HEK293 (cell line): ENCODE measurements around the gene CEP89.
"Not testable (repeated sequence)": the region's sequence is repeated elsewhere in the genome, so short reads cannot be mapped to it uniquely, and the experiment has no call there.

ENCODE experiments used
- CTCF ChIA-PET: fragments of 350-600 bp; formaldehyde crosslinking; extraction: SDS; loops from one replicate; lab custom pipeline; 2021; ENCODE audit warnings: antibody characterized with exemption; lab: Yijun Ruan, JAX
- POLR2A ChIA-PET: fragments of 300-600 bp; formaldehyde crosslinking; extraction: SDS; loops from one replicate; lab custom pipeline; 2020; ENCODE audit warnings: antibody characterized with exemption, inconsistent platforms; lab: Yijun Ruan, JAX
- H3K27ac ChIP-seq: fragments of 200-500 bp; sonication (Bioruptor generic); 2 replicates; pipeline ENCODE4 v1.5.1; 2014; ENCODE audit warnings: low read depth, low read length, control low read depth, inconsistent platforms; ENCODE audit errors: extremely low read depth
- H3K36me3 ChIP-seq, 2 experiments: fragments of 200-500 bp in 1 of 2; sonication (Bioruptor generic) in 1 of 2; 1 replicate in 1 of 2; 2 replicates in 1 of 2; pipeline ENCODE4 v1.5.1; 2014 to 2017; ENCODE audit warnings: inconsistent platforms in 2 of 2, low read length in 2 of 2; ENCODE audit not compliant: control insufficient read depth in 2 of 2, insufficient read depth in 1 of 2
- H3K4me1 ChIP-seq: fragments of 200-500 bp; sonication (Bioruptor generic); 2 replicates; pipeline ENCODE4 v1.5.1; 2014; ENCODE audit warnings: mild to moderate bottlenecking, low read length, inconsistent platforms; ENCODE audit not compliant: control insufficient read depth, insufficient read depth
- H3K4me3 ChIP-seq: 2 replicates; pipeline ENCODE4 v1.5.1; 2011; ENCODE audit warnings: low read depth, mild to moderate bottlenecking, control low read depth, low read length, moderate library complexity
- H3K9me3 ChIP-seq: fragments of 200-500 bp; sonication (Bioruptor generic); 2 replicates; pipeline ENCODE4 v1.5.1; 2014; ENCODE audit warnings: low read depth, low read length, inconsistent platforms; ENCODE audit not compliant: control insufficient read depth, insufficient read depth
- PATZ1 ChIP-seq: fragments of 450-650 bp; formaldehyde crosslinking; IDR thresholded peaks from 2 replicates; pipeline ENCODE4 v1.5.1; 2016; ENCODE audit warnings: missing biosample characterization, missing genetic modification characterization
- SCRT2 ChIP-seq: fragments of 450-650 bp; formaldehyde crosslinking; IDR thresholded peaks from 2 replicates; pipeline ENCODE4 v1.5.1; 2016; ENCODE audit warnings: missing biosample characterization, missing genetic modification characterization
- SP3 ChIP-seq: fragments of 450-650 bp; formaldehyde crosslinking; IDR thresholded peaks from 2 replicates; pipeline ENCODE4 v1.5.1; 2016; ENCODE audit warnings: missing biosample characterization, missing genetic modification characterization
- ZBTB6 ChIP-seq: fragments of 450-650 bp; formaldehyde crosslinking; IDR thresholded peaks from 2 replicates; pipeline ENCODE4 v1.5.1; 2017; ENCODE audit warnings: missing biosample characterization, missing genetic modification characterization
- ZNF133 ChIP-seq: fragments of 450-650 bp; formaldehyde crosslinking; IDR thresholded peaks from 2 replicates; pipeline ENCODE4 v1.5.1; 2016; ENCODE audit warnings: missing biosample characterization, missing genetic modification characterization
- ZNF138 ChIP-seq: fragments of 450-650 bp; formaldehyde crosslinking; IDR thresholded peaks from 2 replicates; pipeline ENCODE4 v1.5.1; 2016; ENCODE audit warnings: missing biosample characterization, missing genetic modification characterization, borderline replicate concordance
- ZNF239 ChIP-seq: fragments of 450-650 bp; formaldehyde crosslinking; IDR thresholded peaks from 2 replicates; pipeline ENCODE4 v1.5.1; 2016; ENCODE audit warnings: missing biosample characterization, missing genetic modification characterization
- ZNF302 ChIP-seq: fragments of 450-650 bp; formaldehyde crosslinking; IDR thresholded peaks from 2 replicates; pipeline ENCODE4 v1.5.1; 2016; ENCODE audit warnings: missing biosample characterization, missing genetic modification characterization, low read depth
- ZNF514 ChIP-seq: fragments of 450-650 bp; formaldehyde crosslinking; IDR thresholded peaks from 2 replicates; pipeline ENCODE4 v1.5.1; 2016; ENCODE audit warnings: missing biosample characterization, missing genetic modification characterization
- ZNF785 ChIP-seq: fragments of 450-650 bp; formaldehyde crosslinking; IDR thresholded peaks from 2 replicates; pipeline ENCODE4 v1.5.1; 2016; ENCODE audit warnings: missing biosample characterization, missing genetic modification characterization
- TF ChIP-seq, protein P1 (sequence below): fragments of 450-650 bp; formaldehyde crosslinking; IDR thresholded peaks from 2 replicates; pipeline ENCODE4 v1.5.1; 2016; ENCODE audit warnings: missing biosample characterization, missing genetic modification characterization

CEP89 gene

DNA sequence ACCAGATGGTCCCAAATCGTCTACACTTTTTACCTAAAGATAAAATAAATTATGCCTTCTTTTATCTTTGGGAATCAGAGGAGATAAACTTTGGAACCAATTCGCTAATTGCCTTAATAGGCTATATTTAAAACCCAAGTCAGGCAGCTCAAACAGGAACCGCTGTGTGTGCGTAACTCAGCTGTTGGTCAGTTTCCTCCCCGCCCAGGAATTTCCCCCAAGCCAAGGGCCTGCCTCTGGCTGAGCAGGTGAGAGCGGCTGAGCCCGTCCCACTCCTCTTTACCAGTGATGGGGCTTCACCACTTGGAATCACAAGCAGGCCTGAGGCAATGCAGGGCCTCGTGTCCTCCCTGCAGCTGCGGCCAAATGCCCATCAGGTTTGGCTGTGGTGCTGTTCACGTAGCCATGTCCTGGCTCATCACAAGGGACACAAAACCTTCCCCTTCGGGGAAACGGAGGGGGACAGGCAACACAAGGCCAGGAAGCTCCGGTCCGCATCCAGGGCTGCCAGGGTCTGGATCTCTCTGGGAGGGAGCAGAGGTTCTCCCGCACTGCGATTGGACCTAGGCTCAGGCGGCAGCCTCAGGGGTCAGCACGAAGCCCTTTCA lies 101.7 kb downstream of the CEP89 start:
- Histone ChIP-seq H3K27ac (no peak overlapping the region), H3K9me3 (no peaks in the 10 kb centered on the region), H3K36me3 (no peaks in the 10 kb centered on the region), H3K4me3 (no peak overlapping the region), H3K4me1 (peaks cover 2% of the 10 kb centered on the region; the same call in 1 of the 2 replicates)
- CTCF ChIA-PET = no interaction called here
- POLR2A ChIA-PET = interaction anchor here (0.5 kb wide), 1 partner anchor 31 kb away, joined by 4 read pairs; no protein-coding TSS in a partner anchor
- no peak for TF ChIP-seq ZNF138
- no peak for TF ChIP-seq ZNF302
- TF ChIP-seq ZNF133 = no peak

- TF ChIP-seq SCRT2 (tag by site-specific recombination) = no peak
- Histone ChIP-seq H3K36me3 (no peaks in the 10 kb centered on the region), H3K27ac (no peak within 1 kb of the TSS), H3K4me3 (no peak within 1 kb of the TSS), H3K4me1 (peaks cover 2% of the 10 kb centered on the region; the same call in 1 of the 2 replicates), H3K9me3 (no peaks in the 10 kb centered on the region)
- ChIA-PET CTCF (no interaction called here), POLR2A (no interaction called here)
Measured at GRCh38 chr19:32869369-32869965, 102.3 kb downstream of the CEP89 start, which contains the start of gene SLC7A9. TSS of gene SLC7A9 (minus strand) at chr19:32869767. CDS start at chr19:32868534, 1,233 bp downstream.

DNA sequence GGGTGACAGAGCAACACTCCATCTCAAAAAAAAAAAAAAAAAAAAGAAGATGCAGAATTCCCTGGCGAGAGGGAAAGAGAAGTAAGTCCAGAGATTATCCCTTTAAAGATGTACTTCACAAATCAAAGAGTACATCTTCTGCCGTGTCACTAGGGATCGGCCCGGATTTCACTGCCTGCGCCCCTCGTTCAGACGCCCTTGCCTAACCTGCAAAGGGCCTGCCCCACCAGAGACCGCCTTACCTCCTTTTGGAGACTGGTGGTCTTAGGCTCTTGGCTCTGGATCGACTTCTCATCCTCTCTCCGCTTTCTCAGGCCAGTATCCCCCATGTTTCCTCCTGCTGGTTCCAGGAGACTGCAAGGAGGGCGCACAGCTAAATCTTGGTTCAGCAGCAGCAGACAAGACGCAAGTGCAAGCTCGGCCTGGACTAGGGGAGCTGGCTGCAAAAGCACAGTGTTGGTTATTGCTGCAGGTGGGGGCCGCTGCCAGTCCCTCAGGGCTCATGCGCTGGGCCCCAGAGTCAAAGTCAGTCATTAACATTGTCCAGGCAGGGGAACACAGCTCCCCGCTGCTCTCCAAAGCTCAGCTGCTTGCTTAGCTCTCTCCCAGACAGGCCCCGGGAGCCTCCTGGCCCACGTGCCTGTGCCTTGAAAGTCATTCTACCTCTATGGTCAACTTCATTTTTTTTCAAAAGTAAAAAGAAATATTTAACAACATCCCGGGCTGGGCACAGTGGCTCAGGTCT lies 103.4 kb downstream of the CEP89 start:
- POLR2A ChIA-PET = no interaction called here
- CTCF ChIA-PET = interaction anchor here (0.6 kb wide), 1 partner anchor 178 kb away, joined by 6 read pairs; no protein-coding TSS in a partner anchor
- H3K27ac ChIP-seq = no peak overlapping the region
- TF ChIP-seq ZNF514 (tag by site-specific recombination) (no peak), ZBTB6 (tag by site-specific recombination) (no peak), PATZ1 (tag by site-specific recombination) (no peak), ZNF239 (tag by site-specific recombination) (no peak), SP3 (tag by site-specific recombination) (no peak), ZNF785 (no peak)
- TF ChIP-seq, protein P1, sequence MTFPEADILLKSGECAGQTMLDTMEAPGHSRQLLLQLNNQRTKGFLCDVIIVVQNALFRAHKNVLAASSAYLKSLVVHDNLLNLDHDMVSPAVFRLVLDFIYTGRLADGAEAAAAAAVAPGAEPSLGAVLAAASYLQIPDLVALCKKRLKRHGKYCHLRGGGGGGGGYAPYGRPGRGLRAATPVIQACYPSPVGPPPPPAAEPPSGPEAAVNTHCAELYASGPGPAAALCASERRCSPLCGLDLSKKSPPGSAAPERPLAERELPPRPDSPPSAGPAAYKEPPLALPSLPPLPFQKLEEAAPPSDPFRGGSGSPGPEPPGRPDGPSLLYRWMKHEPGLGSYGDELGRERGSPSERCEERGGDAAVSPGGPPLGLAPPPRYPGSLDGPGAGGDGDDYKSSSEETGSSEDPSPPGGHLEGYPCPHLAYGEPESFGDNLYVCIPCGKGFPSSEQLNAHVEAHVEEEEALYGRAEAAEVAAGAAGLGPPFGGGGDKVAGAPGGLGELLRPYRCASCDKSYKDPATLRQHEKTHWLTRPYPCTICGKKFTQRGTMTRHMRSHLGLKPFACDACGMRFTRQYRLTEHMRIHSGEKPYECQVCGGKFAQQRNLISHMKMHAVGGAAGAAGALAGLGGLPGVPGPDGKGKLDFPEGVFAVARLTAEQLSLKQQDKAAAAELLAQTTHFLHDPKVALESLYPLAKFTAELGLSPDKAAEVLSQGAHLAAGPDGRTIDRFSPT = no peak
- no peaks in the 10 kb centered on the region; a peak in 1 of 3 replicates for H3K36me3 ChIP-seq
- no peaks in the 10 kb centered on the region for H3K9me3 ChIP-seq
- peaks cover 2% of the 10 kb centered on the region; the same call in 1 of the 2 replicates for H3K4me1 ChIP-seq
- H3K4me3 ChIP-seq = no peak overlapping the region

DNA sequence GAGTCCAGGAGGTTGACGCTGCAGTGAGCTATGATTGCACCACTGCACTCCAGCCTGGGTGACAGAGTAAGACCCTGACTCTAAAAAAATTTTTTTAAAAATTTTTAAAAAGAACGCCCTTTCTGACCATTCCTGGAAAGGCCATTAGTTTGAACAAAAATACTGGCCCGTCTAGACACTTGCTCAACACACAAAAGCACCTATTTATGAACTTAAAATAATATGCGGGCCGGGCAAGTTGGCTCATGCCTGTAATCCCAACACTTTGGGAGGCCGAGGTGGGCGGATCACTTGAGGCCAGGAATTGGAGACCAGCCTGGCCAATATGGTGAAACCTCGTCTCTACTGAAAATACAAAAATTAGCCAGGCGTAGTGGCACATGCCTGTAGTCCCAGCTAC lies 104.3 kb downstream of the CEP89 start:
- H3K9me3 ChIP-seq, H3K4me3 ChIP-seq, H3K27ac ChIP-seq, H3K36me3 ChIP-seq, CTCF ChIA-PET, H3K4me1 ChIP-seq: not testable (repeated sequence)
- POLR2A ChIA-PET = interaction anchor here (1.0 kb wide), 1 partner anchor 287 kb away, joined by 3 read pairs; the partner anchor contains the start of gene PDCD5
